ENCODE results near the gene GAPDH. TPM values are rescaled to one million over a fixed set of nuclear protein-coding genes. Genes with fewer than 3 reads are reported as not detected.

GAPDH gene
- total and polyA plus RNA-seq, 8 donors = 579 to 2,765 (median 1,254) TPM

GRCh38 chr12:6500466-6500865, 33.9 kb upstream of the GAPDH start:
- DNase-seq = no peak
- Histone ChIP-seq H3K4me3 (no peak overlapping the region), H3K9me3 (no peaks in the 10 kb centered on the region), H3K27ac (no peak overlapping the region), H3K4me1 (peaks cover 0 to 16% (median 5%) of the 10 kb centered on the region in 4 donors), H3K36me3 (peaks cover 8 to 93% (median 63%) of the 10 kb centered on the region in 4 donors), H3K27me3 (no peaks in the 10 kb centered on the region)
- 86 to 96% (median 92%) methylated on average over 2 of the region's 2 CpGs for WGBS, 5 donors
- TF ChIP-seq EP300 (IDR thresholded peaks at IDR 0.05) (no peak), POLR2A (IDR thresholded peaks at IDR 0.05) (no peak), POLR2AphosphoS5 (IDR thresholded peaks at IDR 0.05) (no peak)
- TF ChIP-seq, protein P1, sequence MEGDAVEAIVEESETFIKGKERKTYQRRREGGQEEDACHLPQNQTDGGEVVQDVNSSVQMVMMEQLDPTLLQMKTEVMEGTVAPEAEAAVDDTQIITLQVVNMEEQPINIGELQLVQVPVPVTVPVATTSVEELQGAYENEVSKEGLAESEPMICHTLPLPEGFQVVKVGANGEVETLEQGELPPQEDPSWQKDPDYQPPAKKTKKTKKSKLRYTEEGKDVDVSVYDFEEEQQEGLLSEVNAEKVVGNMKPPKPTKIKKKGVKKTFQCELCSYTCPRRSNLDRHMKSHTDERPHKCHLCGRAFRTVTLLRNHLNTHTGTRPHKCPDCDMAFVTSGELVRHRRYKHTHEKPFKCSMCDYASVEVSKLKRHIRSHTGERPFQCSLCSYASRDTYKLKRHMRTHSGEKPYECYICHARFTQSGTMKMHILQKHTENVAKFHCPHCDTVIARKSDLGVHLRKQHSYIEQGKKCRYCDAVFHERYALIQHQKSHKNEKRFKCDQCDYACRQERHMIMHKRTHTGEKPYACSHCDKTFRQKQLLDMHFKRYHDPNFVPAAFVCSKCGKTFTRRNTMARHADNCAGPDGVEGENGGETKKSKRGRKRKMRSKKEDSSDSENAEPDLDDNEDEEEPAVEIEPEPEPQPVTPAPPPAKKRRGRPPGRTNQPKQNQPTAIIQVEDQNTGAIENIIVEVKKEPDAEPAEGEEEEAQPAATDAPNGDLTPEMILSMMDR (IDR thresholded peaks at IDR 0.05) = no peak
- intact Hi-C loops (cut with DNase I; ENCODE audit: low total_unique reads) = no loop called here

- H3K4me1 ChIP-seq = peaks cover 0 to 9% (median 0%) of the 10 kb centered on the region in 4 donors
- DNase-seq = peak in 1 of 2 donors; percentile 19
- no peaks in the 10 kb centered on the region for H3K9me3 ChIP-seq
- no peak overlapping the region for H3K27ac ChIP-seq
- WGBS, 5 donors = 49 to 61% (median 53%) methylated on average over 12 of the region's 12 CpGs
- H3K4me3 ChIP-seq = no peak overlapping the region
- peaks cover 16 to 70% (median 55%) of the 10 kb centered on the region in 4 donors for H3K36me3 ChIP-seq
- H3K27me3 ChIP-seq = no peaks in the 10 kb centered on the region
- intact Hi-C loops (cut with DNase I; ENCODE audit: low total_unique reads) = no loop called here
- TF ChIP-seq POLR2A (IDR thresholded peaks at IDR 0.05) = no peak
- TF ChIP-seq, protein P1 (IDR thresholded peaks at IDR 0.05) = no peak
Measured at GRCh38 chr12:6507102-6507998, 27.0 kb upstream of the GAPDH start.

DNA sequence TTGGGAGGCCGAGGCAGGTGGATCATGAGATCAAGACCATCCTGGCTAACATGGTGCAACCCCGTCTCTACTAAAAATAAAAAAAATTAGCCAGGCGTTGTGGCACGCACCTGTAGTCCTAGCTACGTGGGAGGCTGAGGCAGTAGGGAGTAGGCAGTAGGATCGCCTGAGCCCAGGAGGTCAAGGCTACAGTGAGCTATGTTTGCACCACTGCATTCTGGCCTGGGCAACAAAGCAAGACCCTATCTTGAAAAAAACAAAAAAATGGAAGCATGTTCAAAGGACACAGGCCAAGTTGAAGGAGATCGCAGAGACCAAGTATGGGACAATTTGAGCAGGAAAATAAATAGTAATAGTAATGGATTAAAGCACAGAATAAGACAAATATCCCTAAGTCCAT, 26.2 kb upstream of the GAPDH start:
- no peak overlapping the region for H3K4me3 ChIP-seq
- no peak overlapping the region for H3K27ac ChIP-seq
- intact Hi-C loops (cut with DNase I; ENCODE audit: low total_unique reads) = no loop called here
- H3K27me3 ChIP-seq = no peaks in the 10 kb centered on the region
- H3K36me3 ChIP-seq = peaks cover 24 to 70% (median 61%) of the 10 kb centered on the region in 4 donors
- H3K4me1 ChIP-seq = peaks cover 0 to 9% (median 0%) of the 10 kb centered on the region in 4 donors
- no peak for TF ChIP-seq POLR2AphosphoS5 (IDR thresholded peaks at IDR 0.05)
- TF ChIP-seq POLR2A (IDR thresholded peaks at IDR 0.05) = no peak
- TF ChIP-seq EP300 (IDR thresholded peaks at IDR 0.05) = no peak
- TF ChIP-seq, protein P1 (IDR thresholded peaks at IDR 0.05) = no peak
- 69 to 81% (median 78%) methylated on average over 7 of the region's 7 CpGs for WGBS, 5 donors
- no peak for DNase-seq
- no peaks in the 10 kb centered on the region for H3K9me3 ChIP-seq

- Histone ChIP-seq H3K27me3 (no peaks in the 10 kb centered on the region), H3K4me3 (no peak overlapping the region), H3K9me3 (no peaks in the 10 kb centered on the region), H3K36me3 (peaks cover 74 to 100% (median 100%) of the 10 kb centered on the region in 4 donors), H3K27ac (no peak overlapping the region), H3K4me1 (no peaks in the 10 kb centered on the region)
- DNase-seq = no peak
- WGBS, 5 donors = 78 to 89% (median 80%) methylated on average over 3 of the region's 3 CpGs
- intact Hi-C loops (cut with DNase I; ENCODE audit: low total_unique reads) = no loop called here
- no peak for TF ChIP-seq POLR2AphosphoS5 (IDR thresholded peaks at IDR 0.05)
- no peak for TF ChIP-seq EP300 (IDR thresholded peaks at IDR 0.05)
- TF ChIP-seq POLR2A (IDR thresholded peaks at IDR 0.05) = no peak
- TF ChIP-seq, protein P1 (IDR thresholded peaks at IDR 0.05) = no peak
Measured at GRCh38 chr12:6520186-6520585, 14.1 kb upstream of the GAPDH start.

Data from stomach (tissue), 9 donors.